Left renal cortex interstitium (tissue), 4 donors: Measurements from ENCODE around the gene PARP16. TPM values are rescaled to one million over a fixed set of nuclear protein-coding genes. Genes with fewer than 3 reads are reported as not detected.

Source experiments
- DNase-seq, 4 donors: peaks; one replicate each; pipeline ENCODE4 v3.0.0-alpha.2; 2013; ENCODE audit warnings: low read depth in 4 of 4, low spot score in 2 of 4, missing footprints in 1 of 4
- polyA plus RNA-seq, 4 donors: library from polyadenylated mRNA; unstranded; fragments of 120-200 nt; gene quantifications; one replicate each; pipeline ENCODE4 v1.2.1, GENCODE V29; 2013; ENCODE audit not compliant: insufficient read length in 4 of 4

PARP16 gene
- polyA plus RNA-seq, 4 donors = 16.4 to 18.3 (median 17.7) TPM

- no peak for DNase-seq
Observed at GRCh38 chr15:65209701-65210643, 76.7 kb downstream of the PARP16 start.

- DNase-seq = no peak
Observed at GRCh38 chr15:65208647-65209046, 78.0 kb downstream of the PARP16 start.

Other genes with a start within 250 kb of the PARP16 start
- gene SLC51B, start 241.5 kb downstream of the PARP16 start, polyA plus RNA-seq = 10 to 100 TPM in 2 of 4 donors, 1 to 10 TPM in 2; 8.5 to 11.7 (median 9.9) TPM
- 1 to 10 TPM; 6.1 to 8.1 (median 7.4) TPM for gene RASL12, start 218.9 kb downstream of the PARP16 start, polyA plus RNA-seq
- under 1 TPM in 3 of 4 donors, not detected in 1; 0.04 to 0.05 (median 0.05) TPM for gene KBTBD13, start 210.1 kb downstream of the PARP16 start, polyA plus RNA-seq
- gene UBAP1L, start 171.7 kb downstream of the PARP16 start, polyA plus RNA-seq = 1 to 10 TPM; 2.0 to 10.0 (median 6.0) TPM
- 10 to 100 TPM; 31.1 to 37.7 (median 34.4) TPM for gene PDCD7, start 153.1 kb downstream of the PARP16 start, polyA plus RNA-seq
- 10 to 100 TPM; 58.5 to 82.8 (median 76.5) TPM for gene CLPX, start 101.5 kb downstream of the PARP16 start, polyA plus RNA-seq
- 1 to 10 TPM; 3.2 to 4.4 (median 3.9) TPM for gene CILP, start 75.4 kb downstream of the PARP16 start, polyA plus RNA-seq
- gene RNU5A-1, start 9.2 kb upstream of the PARP16 start, polyA plus RNA-seq = not detected
- gene RNU5B-1, start 17.8 kb upstream of the PARP16 start, polyA plus RNA-seq = not detected
- gene IGDCC3, start 91.1 kb upstream of the PARP16 start, polyA plus RNA-seq = 10 to 100 TPM in 1 of 4 donors, 1 to 10 TPM in 3; 7.9 to 12.8 (median 8.7) TPM
- 10 to 100 TPM; 11.8 to 14.5 (median 12.8) TPM for gene IGDCC4, start 136.1 kb upstream of the PARP16 start, polyA plus RNA-seq
- gene DPP8, start 230.8 kb upstream of the PARP16 start, polyA plus RNA-seq = 10 to 100 TPM; 24.6 to 33.0 (median 28.3) TPM
- 100 to 1,000 TPM; 139 to 184 (median 164) TPM for gene HACD3, start 243.6 kb upstream of the PARP16 start, polyA plus RNA-seq